Endothelial cell of hepatic sinusoid (primary cell): Measurements from ENCODE around the gene PNPLA1.

Experiments
- in situ Hi-C: cut with HindIII; loops from 2 replicates; pipeline ENCODE4 v1.10.0; 2017; ENCODE audit warnings: low sequenced_read_pairs

Gene PNPLA1

GRCh38 chr6:36269834-36270705 is at the start of gene PNPLA1:
TSS of gene PNPLA1 (plus strand) at chr6:36270060. CDS start at chr6:36270460, 400 bp downstream.
- in situ Hi-C loops, result no loop called here

GRCh38 chr6:36220226-36220625 is 49.6 kb upstream of the PNPLA1 start:
- in situ Hi-C loops, result no loop called here

GRCh38 chr6:36221674-36222073 is 48.2 kb upstream of the PNPLA1 start:
- in situ Hi-C loops, result no loop called here

GRCh38 chr6:36222924-36223323 is 46.9 kb upstream of the PNPLA1 start:
- in situ Hi-C loops, result no loop called here

- in situ Hi-C loops, result no loop called here
Measured at GRCh38 chr6:36223706-36224105, 46.2 kb upstream of the PNPLA1 start.

- in situ Hi-C loops, result no loop called here
Measured at GRCh38 chr6:36224918-36225461, 44.9 kb upstream of the PNPLA1 start.

- in situ Hi-C loops, result no loop called here
Measured at GRCh38 chr6:36226438-36227047, 43.3 kb upstream of the PNPLA1 start.

- in situ Hi-C loops, result no loop called here
Measured at GRCh38 chr6:36227379-36228228, 42.3 kb upstream of the PNPLA1 start.

- in situ Hi-C loops, result no loop called here
Measured at GRCh38 chr6:36229223-36229622, 40.6 kb upstream of the PNPLA1 start.

GRCh38 chr6:36230371-36230770 is 39.5 kb upstream of the PNPLA1 start:
- in situ Hi-C loops, result no loop called here

GRCh38 chr6:36232172-36232571 is 37.7 kb upstream of the PNPLA1 start:
- in situ Hi-C loops, result no loop called here

GRCh38 chr6:36235309-36235708 is 34.6 kb upstream of the PNPLA1 start:
- in situ Hi-C loops, result no loop called here

- in situ Hi-C loops, result no loop called here
Measured at GRCh38 chr6:36235862-36236261, 34.0 kb upstream of the PNPLA1 start.

GRCh38 chr6:36239774-36240173 is 30.1 kb upstream of the PNPLA1 start:
- in situ Hi-C loops, result no loop called here

GRCh38 chr6:36241728-36242127 is 28.1 kb upstream of the PNPLA1 start:
- in situ Hi-C loops, result no loop called here

GRCh38 chr6:36242161-36242560 is 27.7 kb upstream of the PNPLA1 start:
- in situ Hi-C loops, result no loop called here

GRCh38 chr6:36242626-36243025 is 27.2 kb upstream of the PNPLA1 start:
- in situ Hi-C loops, result no loop called here

GRCh38 chr6:36243562-36244212 is 26.2 kb upstream of the PNPLA1 start:
- in situ Hi-C loops, result no loop called here

- in situ Hi-C loops, result loop anchor here (5.0 kb wide), 1 partner anchor 47 kb away; the partner anchor contains the start of gene BRPF3
Measured at GRCh38 chr6:36244641-36245280, 25.1 kb upstream of the PNPLA1 start.

GRCh38 chr6:36245572-36246061 is 24.2 kb upstream of the PNPLA1 start:
- in situ Hi-C loops, result loop anchor here (5.0 kb wide), 1 partner anchor 48 kb away; the partner anchor contains the start of gene BRPF3
